ENCODE results near the gene ATP11A.

- TF ChIP-seq CTCF (IDR thresholded peaks at IDR 0.05), result no peak
- TF ChIP-seq POLR2A (IDR thresholded peaks at IDR 0.05), result no peak
Measured at GRCh38 chr13:112760435-112760834, 70.6 kb downstream of the ATP11A start.
